HFF-Myc (cell line): ENCODE measurements around the gene NOS1AP.
A peak's percentile ranks its signal among the peaks of the same experiment; 100 is the strongest.
"Not testable (repeated sequence)": the region's sequence is repeated elsewhere in the genome, so short reads cannot be mapped to it uniquely, and the experiment has no call there.

Experiments used
- DNase-seq: peaks from one replicate; pipeline ENCODE4 v3.0.0-alpha.2; 2011; ENCODE audit warnings: low read depth; ENCODE audit errors: extremely low read depth
- H3K4me3 ChIP-seq: replicated peaks from 2 replicates; pipeline ENCODE4 v1.5.1; 2011; ENCODE audit warnings: low read depth, mild to moderate bottlenecking, control low read depth, low read length
- CTCF ChIP-seq: IDR thresholded peaks from 2 replicates; pipeline ENCODE4 v1.5.1; 2012; ENCODE audit warnings: mild to moderate bottlenecking, low read depth, low read length, control low read depth; ENCODE audit errors: missing control alignments

NOS1AP gene

DNA sequence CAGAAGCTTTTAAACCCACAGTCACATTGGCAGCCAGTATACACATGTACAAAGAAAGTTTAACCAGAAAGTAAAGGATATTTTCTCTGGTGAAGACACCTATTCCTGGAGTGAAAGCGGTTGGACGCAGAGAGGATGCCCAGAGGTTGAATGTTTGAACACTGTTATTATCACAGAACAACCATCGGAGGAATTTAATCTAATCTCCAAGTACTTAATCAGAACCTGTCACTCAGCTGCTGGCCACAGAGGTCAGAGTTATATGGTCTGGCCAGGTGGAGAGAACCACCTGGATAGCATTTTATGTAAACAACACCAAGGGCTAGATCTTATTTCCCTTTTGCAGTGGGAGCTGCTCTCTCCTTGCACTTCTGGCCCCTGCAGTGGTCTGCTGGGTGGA, 277.8 kb downstream of the NOS1AP start:
- DNase-seq, result no peak
- H3K4me3 ChIP-seq, result no peak overlapping the region
- no peak for TF ChIP-seq CTCF

GRCh38 chr1:162349635-162350330, 280.3 kb downstream of the NOS1AP start:
- no peak overlapping the region for H3K4me3 ChIP-seq
- TF ChIP-seq CTCF, result no peak
- DNase-seq, result peak; percentile 72

DNA sequence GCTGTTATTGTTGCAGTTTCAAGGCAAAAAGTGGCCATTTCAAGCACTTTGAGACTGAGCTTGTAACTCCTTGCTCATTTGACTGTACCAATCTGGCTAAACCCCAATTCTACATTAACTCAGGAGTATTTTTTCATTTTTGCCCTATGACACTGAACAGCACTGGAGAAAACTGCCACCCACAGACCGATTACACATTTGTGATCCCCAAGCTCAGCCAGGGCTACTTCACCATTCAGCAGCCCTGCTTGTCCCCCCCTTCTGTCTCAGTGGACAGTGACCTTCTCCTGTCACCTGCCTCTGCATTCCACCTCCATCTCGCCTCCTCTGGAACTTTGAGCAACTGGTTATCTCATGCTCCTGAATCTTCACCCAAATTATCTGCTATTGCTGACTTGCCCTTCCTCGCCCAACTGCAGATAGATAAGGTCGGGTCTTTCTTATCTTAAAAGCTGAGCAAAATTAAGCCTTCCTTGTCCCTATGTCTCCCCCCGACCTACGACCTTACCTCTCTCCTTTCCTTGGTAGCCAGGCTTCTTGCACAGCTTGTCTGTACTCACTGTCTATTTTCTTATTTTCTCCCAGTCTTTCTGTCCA, 281.9 kb downstream of the NOS1AP start:
- no peak overlapping the region for H3K4me3 ChIP-seq
- no peak for TF ChIP-seq CTCF
- DNase-seq, result no peak

- not testable (repeated sequence) for H3K4me3 ChIP-seq, DNase-seq
Measured at GRCh38 chr1:162351874-162352273, 282.4 kb downstream of the NOS1AP start.

- no peak for DNase-seq
- no peak overlapping the region for H3K4me3 ChIP-seq
- TF ChIP-seq CTCF, result no peak
Measured at GRCh38 chr1:162353078-162353477, 283.6 kb downstream of the NOS1AP start.

GRCh38 chr1:162353702-162354101, 284.2 kb downstream of the NOS1AP start:
- no peak for TF ChIP-seq CTCF
- no peak overlapping the region for H3K4me3 ChIP-seq
- DNase-seq, result no peak

GRCh38 chr1:162357681-162358266, 288.3 kb downstream of the NOS1AP start:
- TF ChIP-seq CTCF, result peak; percentile 58
- no peak overlapping the region for H3K4me3 ChIP-seq
- DNase-seq, result peak; percentile 15
